GM23338 (cell line): ENCODE data around the gene PHF8. TPM values are rescaled to one million over a fixed set of nuclear protein-coding genes. Genes with fewer than 3 reads are reported as not detected.

Source experiments
- ATAC-seq: fragments of 200-7000 bp; cut with Tn5 transposase; 3 replicates; pipeline ENCODE4 v1.9.1; 2020
- DNase-seq: peaks from one replicate; pipeline ENCODE4 v3.0.0-alpha.2; 2015; ENCODE audit warnings: low spot score
- H2AFZ ChIP-seq: fragments of 200-600 bp; sonication (generic); 2 replicates; pipeline ENCODE4 v1.8.0; 2016; ENCODE audit warnings: antibody characterized with exemption, mild to moderate bottlenecking, moderate library complexity
- H3F3A ChIP-seq: fragments of 200-600 bp; sonication (generic); replicated peaks from 2 replicates; pipeline ENCODE4 v1.8.0; 2017; ENCODE audit warnings: antibody characterized with exemption, mixed run types, low read depth
- H3K27ac ChIP-seq: fragments of 200-600 bp; sonication (generic); 2 replicates; pipeline ENCODE4 v1.6.1; 2016; ENCODE audit warnings: low read depth
- H3K27me3 ChIP-seq: fragments of 200-600 bp; sonication (generic); 2 replicates; pipeline ENCODE4 v1.8.0; 2016; ENCODE audit warnings: mild to moderate bottlenecking, mixed run types, moderate library complexity; ENCODE audit not compliant: insufficient read depth
- H3K36me3 ChIP-seq: fragments of 200-600 bp; sonication (generic); 2 replicates; pipeline ENCODE4 v1.8.0; 2016; ENCODE audit warnings: mild to moderate bottlenecking; ENCODE audit not compliant: insufficient read depth
- H3K4me1 ChIP-seq: fragments of 200-600 bp; sonication (generic); 2 replicates; pipeline ENCODE4 v1.8.0; 2016; ENCODE audit warnings: mild to moderate bottlenecking, moderate library complexity; ENCODE audit not compliant: insufficient read depth
- H3K4me2 ChIP-seq: fragments of 200-600 bp; sonication (generic); 2 replicates; pipeline ENCODE4 v1.7.1; 2017; ENCODE audit warnings: mixed run types
- H3K4me3 ChIP-seq: fragments of 200-600 bp; sonication (generic); 2 replicates; pipeline ENCODE4 v1.6.1; 2016; ENCODE audit warnings: mixed run types
- H3K79me2 ChIP-seq: fragments of 200-600 bp; sonication (generic); replicated peaks from 2 replicates; pipeline ENCODE4 v1.8.0; 2017; ENCODE audit warnings: mild to moderate bottlenecking; ENCODE audit not compliant: insufficient read depth
- H3K9me2 ChIP-seq: fragments of 200-600 bp; sonication (generic); 2 replicates; pipeline ENCODE4 v1.8.0; 2017; ENCODE audit not compliant: insufficient read depth
- H4K20me1 ChIP-seq: fragments of 200-600 bp; sonication (generic); replicated peaks from 2 replicates; pipeline ENCODE4 v1.8.0; 2017; ENCODE audit warnings: mild to moderate bottlenecking; ENCODE audit not compliant: insufficient read depth
- H3K27ac Mint-ChIP-seq: 2 replicates; pipeline ENCODE4 v1.8.0; 2020; ENCODE audit warnings: inconsistent platforms, mild to moderate bottlenecking, moderate library complexity, mixed read lengths
- H3K27me3 Mint-ChIP-seq: 3 replicates; pipeline ENCODE4 v1.8.0; 2022; ENCODE audit warnings: low read depth, mild to moderate bottlenecking, moderate library complexity, mixed read lengths, inconsistent platforms; ENCODE audit not compliant: insufficient read depth, poor library complexity
- H3K36me3 Mint-ChIP-seq: 3 replicates; pipeline ENCODE4 v1.8.0; 2021; ENCODE audit warnings: low read depth, mild to moderate bottlenecking, inconsistent platforms, moderate library complexity, mixed read lengths
- H3K4me1 Mint-ChIP-seq: 3 replicates; pipeline ENCODE4 v1.8.0; 2020; ENCODE audit warnings: mild to moderate bottlenecking, inconsistent platforms, mixed read lengths
- H3K4me3 Mint-ChIP-seq: 3 replicates; pipeline ENCODE4 v1.8.0; 2021; ENCODE audit warnings: moderate library complexity, mild to moderate bottlenecking, inconsistent platforms, mixed read lengths
- H3K9me3 Mint-ChIP-seq: 3 replicates; pipeline ENCODE4 v1.8.0; 2020; ENCODE audit warnings: moderate library complexity, mild to moderate bottlenecking, inconsistent platforms, mixed read lengths
- CREB1 ChIP-seq: fragments of 250-450 bp; sonication (Bioruptor Pico); IDR thresholded peaks from 2 replicates; pipeline ENCODE4 v1.5.0; 2020; ENCODE audit warnings: low read depth, mild to moderate bottlenecking, moderate library complexity
- EZH2 ChIP-seq: fragments of 200-600 bp; sonication (generic); IDR thresholded peaks from one replicate; pipeline ENCODE4 v1.8.0; 2017; ENCODE audit warnings: antibody characterized with exemption, mild to moderate bottlenecking, low read depth; ENCODE audit not compliant: unreplicated experiment
- EZH2phosphoT487 ChIP-seq: fragments of 200-600 bp; sonication (generic); IDR thresholded peaks from one replicate; pipeline ENCODE4 v1.8.1; 2018; ENCODE audit warnings: antibody characterized with exemption; ENCODE audit not compliant: unreplicated experiment
- JUNB ChIP-seq: IDR thresholded peaks from one replicate; pipeline ENCODE4 v1.6.1; 2016; ENCODE audit warnings: antibody characterized with exemption; ENCODE audit not compliant: unreplicated experiment
- NANOG ChIP-seq: IDR thresholded peaks from 2 replicates; pipeline ENCODE4 v1.6.1; 2016; ENCODE audit warnings: antibody characterized with exemption, borderline replicate concordance
- POLR2AphosphoS5 ChIP-seq: IDR thresholded peaks from 2 replicates; pipeline ENCODE4 v1.6.1; 2016; ENCODE audit warnings: antibody characterized with exemption, low read depth
- STAT1 ChIP-seq: IDR thresholded peaks from one replicate; pipeline ENCODE4 v1.6.1; 2016; ENCODE audit warnings: antibody characterized with exemption; ENCODE audit not compliant: unreplicated experiment
- ZNF114 ChIP-seq: fragments of 250-450 bp; sonication (Bioruptor Pico); IDR thresholded peaks from 2 replicates; pipeline ENCODE4 v1.5.0; 2020; ENCODE audit warnings: mild to moderate bottlenecking, moderate library complexity
- ZNF331 ChIP-seq: fragments of 250-450 bp; sonication (Bioruptor Pico); IDR thresholded peaks from 2 replicates; pipeline ENCODE4 v1.5.0; 2020; ENCODE audit warnings: low read depth, mild to moderate bottlenecking, moderate library complexity
- polyA plus RNA-seq: library from polyadenylated mRNA; unstranded; fragments of >200 nt; fragmentation: Nextera tagmentation; extraction: Ambion mirVana; gene quantifications from 2 replicates; pipeline ENCODE4 v1.2.1, GENCODE V29; 2016
- total RNA-seq: library from RNA; depleted of rRNA; stranded (reverse); fragments of >200 nt; shearing (Covaris generic); gene quantifications from 2 replicates; pipeline ENCODE4 v1.2.3, GENCODE V29; 2014
- TF ChIP-seq, protein P1 (sequence below): IDR thresholded peaks from 2 replicates; pipeline ENCODE4 v1.6.1; 2016; ENCODE audit warnings: antibody characterized with exemption
- TF ChIP-seq, protein P2 (sequence below), 2 experiments: fragments of 200-600 bp in 1 of 2; sonication (generic) in 1 of 2; conservative IDR thresholded peaks; 2 replicates each; pipeline versions ENCODE4 v1.5.1 to v1.6.1; 2016 to 2017; ENCODE audit warnings: antibody characterized with exemption in 2 of 2, low read depth in 2 of 2, mild to moderate bottlenecking in 2 of 2, moderate library complexity in 1 of 2
- TF ChIP-seq, protein P3 (sequence below): IDR thresholded peaks from one replicate; pipeline ENCODE4 v1.6.1; 2018; ENCODE audit warnings: antibody characterized with exemption; ENCODE audit not compliant: unreplicated experiment
- TF ChIP-seq, protein P4 (sequence below): fragments of 250-450 bp; sonication (Bioruptor Pico); IDR thresholded peaks from 2 replicates; pipeline ENCODE4 v1.5.0; 2020; ENCODE audit warnings: mild to moderate bottlenecking, moderate library complexity

Gene PHF8
- total and polyA plus RNA-seq, 2 experiments from 2014 or later, result 12.8 to 30.6 TPM

DNA sequence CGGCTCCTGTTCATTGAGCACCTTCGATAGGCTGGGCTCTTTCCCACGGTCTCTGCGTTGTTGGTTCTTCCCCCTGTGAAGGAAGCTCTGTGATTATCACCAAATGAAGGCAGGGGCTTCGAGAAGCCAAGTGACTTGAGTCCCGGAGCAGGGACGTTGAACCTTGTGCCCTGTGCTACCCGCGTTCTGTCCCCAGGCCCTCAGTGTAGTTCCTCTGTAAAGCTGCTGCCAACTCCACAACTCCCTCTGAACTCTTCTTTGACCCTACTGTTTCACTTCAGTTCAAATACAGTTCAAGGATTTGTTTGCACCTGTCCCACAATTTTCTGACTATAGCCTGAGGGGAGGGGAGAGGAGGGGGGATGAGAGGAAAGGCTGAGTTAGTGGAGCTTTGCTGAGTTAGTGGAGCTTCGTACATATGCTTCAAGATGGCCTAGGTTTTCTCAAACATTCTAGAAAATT is 635 bp upstream of the PHF8 start:
- Mint-ChIP-seq H3K27ac (peak overlapping the region; percentile 98), H3K36me3 (peaks cover 22% of the 10 kb centered on the region), H3K4me1 (peaks cover 30% of the 10 kb centered on the region), H3K9me3 (no peaks in the 10 kb centered on the region; the same call in 2 of the 3 replicates), H3K4me3 (peak overlapping the region; percentile 97), H3K27me3 (peaks cover 5% of the 10 kb centered on the region)
- Histone ChIP-seq H3K4me3 (peak overlapping the region; percentile 80), H3K36me3 (peaks cover 1% of the 10 kb centered on the region; the same call in 1 of the 2 replicates), H3F3A (no peaks in the 10 kb centered on the region), H3K9me2 (no peaks in the 10 kb centered on the region), H3K4me2 (peak overlapping the region; percentile 74), H2AFZ (0 out of 2 replicates have a peak overlapping the region, but pooled peaks have one; percentile 45), H3K4me1 (peaks cover 3% of the 10 kb centered on the region; the same call in 1 of the 2 replicates), H3K27me3 (no peaks in the 10 kb centered on the region), H3K27ac (peak overlapping the region; percentile 99), H4K20me1 (no peaks in the 10 kb centered on the region), H3K79me2 (no peaks in the 10 kb centered on the region)
- no peak for DNase-seq
- TF ChIP-seq, protein P1, sequence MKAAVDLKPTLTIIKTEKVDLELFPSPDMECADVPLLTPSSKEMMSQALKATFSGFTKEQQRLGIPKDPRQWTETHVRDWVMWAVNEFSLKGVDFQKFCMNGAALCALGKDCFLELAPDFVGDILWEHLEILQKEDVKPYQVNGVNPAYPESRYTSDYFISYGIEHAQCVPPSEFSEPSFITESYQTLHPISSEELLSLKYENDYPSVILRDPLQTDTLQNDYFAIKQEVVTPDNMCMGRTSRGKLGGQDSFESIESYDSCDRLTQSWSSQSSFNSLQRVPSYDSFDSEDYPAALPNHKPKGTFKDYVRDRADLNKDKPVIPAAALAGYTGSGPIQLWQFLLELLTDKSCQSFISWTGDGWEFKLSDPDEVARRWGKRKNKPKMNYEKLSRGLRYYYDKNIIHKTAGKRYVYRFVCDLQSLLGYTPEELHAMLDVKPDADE, result no peak
- TF ChIP-seq STAT1, result no peak
- no peak for TF ChIP-seq EZH2
- no peak for TF ChIP-seq ZNF114
- no peak for TF ChIP-seq CREB1 (CRISPR knock-in tag)
- TF ChIP-seq, protein P2, sequence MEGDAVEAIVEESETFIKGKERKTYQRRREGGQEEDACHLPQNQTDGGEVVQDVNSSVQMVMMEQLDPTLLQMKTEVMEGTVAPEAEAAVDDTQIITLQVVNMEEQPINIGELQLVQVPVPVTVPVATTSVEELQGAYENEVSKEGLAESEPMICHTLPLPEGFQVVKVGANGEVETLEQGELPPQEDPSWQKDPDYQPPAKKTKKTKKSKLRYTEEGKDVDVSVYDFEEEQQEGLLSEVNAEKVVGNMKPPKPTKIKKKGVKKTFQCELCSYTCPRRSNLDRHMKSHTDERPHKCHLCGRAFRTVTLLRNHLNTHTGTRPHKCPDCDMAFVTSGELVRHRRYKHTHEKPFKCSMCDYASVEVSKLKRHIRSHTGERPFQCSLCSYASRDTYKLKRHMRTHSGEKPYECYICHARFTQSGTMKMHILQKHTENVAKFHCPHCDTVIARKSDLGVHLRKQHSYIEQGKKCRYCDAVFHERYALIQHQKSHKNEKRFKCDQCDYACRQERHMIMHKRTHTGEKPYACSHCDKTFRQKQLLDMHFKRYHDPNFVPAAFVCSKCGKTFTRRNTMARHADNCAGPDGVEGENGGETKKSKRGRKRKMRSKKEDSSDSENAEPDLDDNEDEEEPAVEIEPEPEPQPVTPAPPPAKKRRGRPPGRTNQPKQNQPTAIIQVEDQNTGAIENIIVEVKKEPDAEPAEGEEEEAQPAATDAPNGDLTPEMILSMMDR (conservative IDR thresholded peaks at IDR 0.05; ENCODE audit: low read depth in 2 of 2), result no peak
- no peak for TF ChIP-seq JUNB
- TF ChIP-seq, protein P3, sequence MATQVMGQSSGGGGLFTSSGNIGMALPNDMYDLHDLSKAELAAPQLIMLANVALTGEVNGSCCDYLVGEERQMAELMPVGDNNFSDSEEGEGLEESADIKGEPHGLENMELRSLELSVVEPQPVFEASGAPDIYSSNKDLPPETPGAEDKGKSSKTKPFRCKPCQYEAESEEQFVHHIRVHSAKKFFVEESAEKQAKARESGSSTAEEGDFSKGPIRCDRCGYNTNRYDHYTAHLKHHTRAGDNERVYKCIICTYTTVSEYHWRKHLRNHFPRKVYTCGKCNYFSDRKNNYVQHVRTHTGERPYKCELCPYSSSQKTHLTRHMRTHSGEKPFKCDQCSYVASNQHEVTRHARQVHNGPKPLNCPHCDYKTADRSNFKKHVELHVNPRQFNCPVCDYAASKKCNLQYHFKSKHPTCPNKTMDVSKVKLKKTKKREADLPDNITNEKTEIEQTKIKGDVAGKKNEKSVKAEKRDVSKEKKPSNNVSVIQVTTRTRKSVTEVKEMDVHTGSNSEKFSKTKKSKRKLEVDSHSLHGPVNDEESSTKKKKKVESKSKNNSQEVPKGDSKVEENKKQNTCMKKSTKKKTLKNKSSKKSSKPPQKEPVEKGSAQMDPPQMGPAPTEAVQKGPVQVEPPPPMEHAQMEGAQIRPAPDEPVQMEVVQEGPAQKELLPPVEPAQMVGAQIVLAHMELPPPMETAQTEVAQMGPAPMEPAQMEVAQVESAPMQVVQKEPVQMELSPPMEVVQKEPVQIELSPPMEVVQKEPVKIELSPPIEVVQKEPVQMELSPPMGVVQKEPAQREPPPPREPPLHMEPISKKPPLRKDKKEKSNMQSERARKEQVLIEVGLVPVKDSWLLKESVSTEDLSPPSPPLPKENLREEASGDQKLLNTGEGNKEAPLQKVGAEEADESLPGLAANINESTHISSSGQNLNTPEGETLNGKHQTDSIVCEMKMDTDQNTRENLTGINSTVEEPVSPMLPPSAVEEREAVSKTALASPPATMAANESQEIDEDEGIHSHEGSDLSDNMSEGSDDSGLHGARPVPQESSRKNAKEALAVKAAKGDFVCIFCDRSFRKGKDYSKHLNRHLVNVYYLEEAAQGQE, result no peak
- TF ChIP-seq, protein P4, sequence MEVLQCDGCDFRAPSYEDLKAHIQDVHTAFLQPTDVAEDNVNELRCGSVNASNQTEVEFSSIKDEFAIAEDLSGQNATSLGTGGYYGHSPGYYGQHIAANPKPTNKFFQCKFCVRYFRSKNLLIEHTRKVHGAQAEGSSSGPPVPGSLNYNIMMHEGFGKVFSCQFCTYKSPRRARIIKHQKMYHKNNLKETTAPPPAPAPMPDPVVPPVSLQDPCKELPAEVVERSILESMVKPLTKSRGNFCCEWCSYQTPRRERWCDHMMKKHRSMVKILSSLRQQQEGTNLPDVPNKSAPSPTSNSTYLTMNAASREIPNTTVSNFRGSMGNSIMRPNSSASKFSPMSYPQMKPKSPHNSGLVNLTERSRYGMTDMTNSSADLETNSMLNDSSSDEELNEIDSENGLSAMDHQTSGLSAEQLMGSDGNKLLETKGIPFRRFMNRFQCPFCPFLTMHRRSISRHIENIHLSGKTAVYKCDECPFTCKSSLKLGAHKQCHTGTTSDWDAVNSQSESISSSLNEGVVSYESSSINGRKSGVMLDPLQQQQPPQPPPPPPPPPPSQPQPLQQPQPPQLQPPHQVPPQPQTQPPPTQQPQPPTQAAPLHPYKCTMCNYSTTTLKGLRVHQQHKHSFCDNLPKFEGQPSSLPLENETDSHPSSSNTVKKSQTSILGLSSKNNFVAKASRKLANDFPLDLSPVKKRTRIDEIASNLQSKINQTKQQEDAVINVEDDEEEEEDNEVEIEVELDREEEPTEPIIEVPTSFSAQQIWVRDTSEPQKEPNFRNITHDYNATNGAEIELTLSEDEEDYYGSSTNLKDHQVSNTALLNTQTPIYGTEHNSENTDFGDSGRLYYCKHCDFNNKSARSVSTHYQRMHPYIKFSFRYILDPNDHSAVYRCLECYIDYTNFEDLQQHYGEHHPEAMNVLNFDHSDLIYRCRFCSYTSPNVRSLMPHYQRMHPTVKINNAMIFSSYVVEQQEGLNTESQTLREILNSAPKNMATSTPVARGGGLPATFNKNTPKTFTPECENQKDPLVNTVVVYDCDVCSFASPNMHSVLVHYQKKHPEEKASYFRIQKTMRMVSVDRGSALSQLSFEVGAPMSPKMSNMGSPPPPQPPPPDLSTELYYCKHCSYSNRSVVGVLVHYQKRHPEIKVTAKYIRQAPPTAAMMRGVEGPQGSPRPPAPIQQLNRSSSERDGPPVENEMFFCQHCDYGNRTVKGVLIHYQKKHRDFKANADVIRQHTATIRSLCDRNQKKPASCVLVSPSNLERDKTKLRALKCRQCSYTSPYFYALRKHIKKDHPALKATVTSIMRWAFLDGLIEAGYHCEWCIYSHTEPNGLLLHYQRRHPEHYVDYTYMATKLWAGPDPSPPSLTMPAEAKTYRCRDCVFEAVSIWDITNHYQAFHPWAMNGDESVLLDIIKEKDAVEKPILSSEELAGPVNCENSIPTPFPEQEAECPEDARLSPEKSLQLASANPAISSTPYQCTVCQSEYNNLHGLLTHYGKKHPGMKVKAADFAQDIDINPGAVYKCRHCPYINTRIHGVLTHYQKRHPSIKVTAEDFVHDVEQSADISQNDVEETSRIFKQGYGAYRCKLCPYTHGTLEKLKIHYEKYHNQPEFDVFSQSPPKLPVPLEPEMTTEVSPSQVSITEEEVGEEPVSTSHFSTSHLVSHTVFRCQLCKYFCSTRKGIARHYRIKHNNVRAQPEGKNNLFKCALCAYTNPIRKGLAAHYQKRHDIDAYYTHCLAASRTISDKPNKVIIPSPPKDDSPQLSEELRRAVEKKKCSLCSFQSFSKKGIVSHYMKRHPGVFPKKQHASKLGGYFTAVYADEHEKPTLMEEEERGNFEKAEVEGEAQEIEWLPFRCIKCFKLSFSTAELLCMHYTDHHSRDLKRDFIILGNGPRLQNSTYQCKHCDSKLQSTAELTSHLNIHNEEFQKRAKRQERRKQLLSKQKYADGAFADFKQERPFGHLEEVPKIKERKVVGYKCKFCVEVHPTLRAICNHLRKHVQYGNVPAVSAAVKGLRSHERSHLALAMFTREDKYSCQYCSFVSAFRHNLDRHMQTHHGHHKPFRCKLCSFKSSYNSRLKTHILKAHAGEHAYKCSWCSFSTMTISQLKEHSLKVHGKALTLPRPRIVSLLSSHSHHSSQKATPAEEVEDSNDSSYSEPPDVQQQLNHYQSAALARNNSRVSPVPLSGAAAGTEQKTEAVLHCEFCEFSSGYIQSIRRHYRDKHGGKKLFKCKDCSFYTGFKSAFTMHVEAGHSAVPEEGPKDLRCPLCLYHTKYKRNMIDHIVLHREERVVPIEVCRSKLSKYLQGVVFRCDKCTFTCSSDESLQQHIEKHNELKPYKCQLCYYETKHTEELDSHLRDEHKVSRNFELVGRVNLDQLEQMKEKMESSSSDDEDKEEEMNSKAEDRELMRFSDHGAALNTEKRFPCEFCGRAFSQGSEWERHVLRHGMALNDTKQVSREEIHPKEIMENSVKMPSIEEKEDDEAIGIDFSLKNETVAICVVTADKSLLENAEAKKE (CRISPR knock-in tag), result no peak
- TF ChIP-seq POLR2AphosphoS5, result no peak
- TF ChIP-seq EZH2phosphoT487, result no peak
- TF ChIP-seq NANOG, result no peak
- TF ChIP-seq ZNF331 (CRISPR knock-in tag), result no peak
- ATAC-seq, result no peak
